Epithelial cell of esophagus (primary cell): ENCODE measurements around the gene NCAPD3.
"Not testable (repeated sequence)": the region's sequence is repeated elsewhere in the genome, so short reads cannot be mapped to it uniquely, and the experiment has no call there.

Source experiments
- DNase-seq: peaks from one replicate; pipeline ENCODE4 v3.0.0; 2010; ENCODE audit warnings: low read depth
- H3K4me3 ChIP-seq: 2 replicates; pipeline ENCODE4 v1.5.1; 2011; ENCODE audit warnings: mild to moderate bottlenecking, low read length, control low read depth
- TF ChIP-seq, protein P1 (sequence below): IDR thresholded peaks from 2 replicates; pipeline ENCODE4 v1.5.1; 2011; ENCODE audit warnings: low read depth, mild to moderate bottlenecking, low read length, control low read depth, inconsistent platforms; ENCODE audit not compliant: insufficient read depth; ENCODE audit errors: missing control alignments

Gene NCAPD3

DNA sequence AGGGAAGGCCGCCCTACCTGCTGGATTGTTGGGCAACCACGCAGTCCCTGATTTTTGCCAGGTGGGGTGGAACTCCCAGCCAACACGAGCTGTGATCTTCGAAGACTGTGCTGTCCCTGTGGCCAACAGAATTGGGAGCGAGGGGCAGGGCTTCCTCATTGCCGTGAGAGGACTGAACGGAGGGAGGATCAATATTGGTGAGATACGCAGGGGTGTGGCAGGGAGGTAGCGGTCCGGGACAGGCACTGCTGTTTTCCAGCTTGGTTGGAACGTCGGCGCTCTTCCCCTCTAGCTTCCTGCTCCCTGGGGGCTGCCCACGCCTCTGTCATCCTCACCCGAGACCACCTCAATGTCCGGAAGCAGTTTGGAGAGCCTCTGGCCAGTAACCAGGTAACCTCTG lies 37.2 kb upstream of the NCAPD3 start:
- no peak for DNase-seq
- H3K4me3 ChIP-seq: no peak overlapping the region
- TF ChIP-seq, protein P1, sequence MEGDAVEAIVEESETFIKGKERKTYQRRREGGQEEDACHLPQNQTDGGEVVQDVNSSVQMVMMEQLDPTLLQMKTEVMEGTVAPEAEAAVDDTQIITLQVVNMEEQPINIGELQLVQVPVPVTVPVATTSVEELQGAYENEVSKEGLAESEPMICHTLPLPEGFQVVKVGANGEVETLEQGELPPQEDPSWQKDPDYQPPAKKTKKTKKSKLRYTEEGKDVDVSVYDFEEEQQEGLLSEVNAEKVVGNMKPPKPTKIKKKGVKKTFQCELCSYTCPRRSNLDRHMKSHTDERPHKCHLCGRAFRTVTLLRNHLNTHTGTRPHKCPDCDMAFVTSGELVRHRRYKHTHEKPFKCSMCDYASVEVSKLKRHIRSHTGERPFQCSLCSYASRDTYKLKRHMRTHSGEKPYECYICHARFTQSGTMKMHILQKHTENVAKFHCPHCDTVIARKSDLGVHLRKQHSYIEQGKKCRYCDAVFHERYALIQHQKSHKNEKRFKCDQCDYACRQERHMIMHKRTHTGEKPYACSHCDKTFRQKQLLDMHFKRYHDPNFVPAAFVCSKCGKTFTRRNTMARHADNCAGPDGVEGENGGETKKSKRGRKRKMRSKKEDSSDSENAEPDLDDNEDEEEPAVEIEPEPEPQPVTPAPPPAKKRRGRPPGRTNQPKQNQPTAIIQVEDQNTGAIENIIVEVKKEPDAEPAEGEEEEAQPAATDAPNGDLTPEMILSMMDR: no peak

DNA sequence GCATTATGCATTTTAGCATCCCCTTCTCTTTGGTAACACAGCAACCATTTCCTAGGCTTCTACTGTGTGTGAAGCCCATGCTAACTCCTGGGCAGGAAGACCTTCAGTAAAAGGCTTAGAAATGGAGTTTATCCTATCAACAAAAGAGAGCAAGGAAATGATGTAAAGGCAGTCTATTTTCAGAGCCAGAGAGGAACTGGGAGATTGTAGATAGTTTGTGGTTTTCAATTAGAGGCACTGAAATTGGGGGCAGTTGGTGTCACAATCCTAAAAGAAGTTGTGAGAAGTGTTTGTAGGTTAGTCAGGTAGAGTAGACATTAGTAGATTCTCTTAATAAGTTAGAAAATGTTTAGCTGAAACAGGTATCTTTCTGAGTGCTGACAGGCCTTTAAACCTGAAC lies 36.7 kb upstream of the NCAPD3 start:
- no peak for DNase-seq
- TF ChIP-seq, protein P1: no peak
- no peak overlapping the region for H3K4me3 ChIP-seq

DNA sequence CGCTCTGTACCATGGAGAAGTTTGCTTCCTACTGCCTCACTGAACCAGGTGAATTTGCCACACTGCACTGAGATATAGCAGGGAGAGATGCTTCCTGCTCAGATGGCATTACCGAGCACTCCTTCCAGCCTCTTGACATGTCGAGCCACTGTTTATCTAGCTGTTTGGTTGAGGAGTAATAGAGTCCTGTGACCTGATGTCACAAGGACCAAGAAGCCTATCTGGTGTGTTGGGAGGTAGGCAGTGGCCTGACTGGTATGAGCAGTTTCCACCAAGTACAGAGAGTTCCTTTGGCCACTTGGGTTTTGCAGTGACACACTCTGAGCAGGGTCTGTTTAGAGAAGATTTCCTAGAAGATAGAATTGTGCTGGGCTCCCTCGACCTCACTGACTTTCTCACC lies 34.8 kb upstream of the NCAPD3 start:
- H3K4me3 ChIP-seq: no peak overlapping the region
- TF ChIP-seq, protein P1: no peak
- no peak for DNase-seq

GRCh38 chr11:134257101-134257500 lies 33.3 kb upstream of the NCAPD3 start:
- DNase-seq: no peak
- TF ChIP-seq, protein P1: no peak
- H3K4me3 ChIP-seq: no peak overlapping the region

GRCh38 chr11:134255184-134255561 lies 31.4 kb upstream of the NCAPD3 start:
- H3K4me3 ChIP-seq, DNase-seq: not testable (repeated sequence)

DNA sequence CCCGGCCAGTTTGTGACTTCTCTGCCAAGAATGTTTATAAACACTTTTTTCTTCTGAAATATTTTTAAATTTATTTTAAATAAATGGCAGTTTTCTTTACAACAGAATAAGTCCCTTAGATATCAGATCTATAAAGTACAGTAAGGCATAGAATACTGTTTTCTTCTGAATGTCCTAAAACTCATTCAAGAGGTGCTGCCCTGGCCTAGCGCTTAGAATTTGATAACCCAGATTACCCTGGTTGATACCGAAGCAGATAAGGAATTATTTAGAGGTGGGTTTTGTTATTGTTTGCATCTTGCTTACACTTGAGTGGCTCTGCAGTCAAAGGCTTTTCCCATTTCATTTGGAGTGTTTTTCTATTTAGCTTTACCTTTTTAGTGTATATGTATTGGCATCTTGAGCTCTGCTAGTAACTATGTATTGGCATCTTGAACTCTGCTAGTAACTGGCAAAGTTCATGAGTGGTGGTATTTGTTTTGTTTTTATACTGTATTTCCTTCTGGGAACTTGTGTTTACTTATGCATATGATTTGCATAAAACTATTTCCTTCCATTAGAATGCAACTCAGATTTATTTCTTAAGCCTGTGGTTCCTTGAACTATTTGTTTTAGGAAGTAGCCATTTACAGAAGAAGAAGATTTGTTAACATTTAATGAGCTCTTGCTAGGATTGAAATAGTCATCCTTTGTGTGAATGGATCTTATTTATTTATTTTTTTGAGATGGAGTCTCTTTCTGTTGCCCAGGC lies 30.8 kb upstream of the NCAPD3 start:
- peak overlapping the region; percentile 86 for H3K4me3 ChIP-seq
- TF ChIP-seq, protein P1: no peak
- DNase-seq: no peak

DNA sequence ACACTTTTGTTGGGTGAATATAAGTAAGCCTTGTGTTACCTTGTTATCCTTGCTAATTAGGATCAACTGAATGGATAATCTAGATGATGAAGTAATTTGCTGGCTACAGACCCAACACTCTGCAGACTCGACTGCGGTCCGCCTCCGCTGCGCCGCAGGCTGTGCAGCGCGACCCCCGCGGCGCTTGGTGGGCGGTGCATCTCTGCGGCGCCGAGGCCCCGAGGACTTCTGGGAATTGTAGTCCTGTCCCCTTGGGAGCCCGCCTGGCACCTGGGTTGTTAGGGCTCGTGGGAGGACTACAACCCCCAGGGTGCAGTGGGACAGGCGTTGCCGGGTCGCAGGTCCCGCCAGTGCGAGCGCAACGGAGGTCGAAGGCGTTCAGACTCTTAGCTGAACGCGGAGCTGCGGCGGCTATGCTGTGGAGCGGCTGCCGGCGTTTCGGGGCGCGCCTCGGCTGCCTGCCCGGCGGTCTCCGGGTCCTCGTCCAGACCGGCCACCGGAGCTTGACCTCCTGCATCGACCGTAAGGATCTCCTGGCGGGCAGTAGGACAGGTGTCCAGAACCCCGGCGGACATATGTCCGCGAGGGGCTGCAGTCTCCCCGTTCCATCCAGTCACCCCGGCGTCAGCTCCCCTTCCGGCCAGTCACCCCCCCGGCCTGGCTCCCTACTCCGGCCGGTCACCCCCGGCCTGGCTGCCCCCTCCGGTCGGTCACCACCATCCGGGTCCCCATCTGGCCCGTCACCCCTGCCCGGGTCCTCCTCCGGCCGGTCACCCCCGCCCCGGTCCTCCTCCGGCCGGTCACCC lies 29.6 kb upstream of the NCAPD3 start, which contains the start of the genes ACAD8 and THYN1:
TSS of gene ACAD8 (plus strand) at position 381 of the 806 bp plus-strand sequence. CDS start at position 414, 33 bp downstream.
TSS of gene THYN1 (minus strand) at position 165 of the 806 bp plus-strand sequence. CDS start 470 bp downstream, outside the sequence.
- DNase-seq: peak; percentile 98
- peak within 1 kb of the TSS; percentile 86 for H3K4me3 ChIP-seq
- TF ChIP-seq, protein P1: no peak
